Neural crest cell (in vitro differentiated cells): ENCODE data around the gene PTPRF. TPM values are rescaled to one million over a fixed set of nuclear protein-coding genes. Genes with fewer than 3 reads are reported as not detected.

Source experiments
- DNase-seq: peaks from one replicate; pipeline ENCODE4 v3.0.0; 2021; ENCODE audit warnings: low read depth, mixed read lengths, low spot score
- H3K27ac Mint-ChIP-seq: one replicate; pipeline ENCODE4 v1.8.0; 2021; ENCODE audit warnings: mild to moderate bottlenecking, mixed read lengths; ENCODE audit not compliant: unreplicated experiment
- H3K27me3 Mint-ChIP-seq: 2 replicates; pipeline ENCODE4 v1.8.0; 2021; ENCODE audit warnings: low read depth, mild to moderate bottlenecking, mixed read lengths
- H3K36me3 Mint-ChIP-seq: 2 replicates; pipeline ENCODE4 v1.8.0; 2021; ENCODE audit warnings: low read depth, mild to moderate bottlenecking, mixed read lengths
- H3K4me1 Mint-ChIP-seq: 2 replicates; pipeline ENCODE4 v1.8.0; 2021; ENCODE audit warnings: mixed read lengths
- H3K4me3 Mint-ChIP-seq: one replicate; pipeline ENCODE4 v1.8.0; 2021; ENCODE audit warnings: mild to moderate bottlenecking, mixed read lengths
- H3K9me3 Mint-ChIP-seq: 2 replicates; pipeline ENCODE4 v1.8.0; 2021; ENCODE audit warnings: mixed read lengths
- total RNA-seq: library from RNA; stranded (reverse); gene quantifications from 2 replicates; pipeline ENCODE4 v1.2.1, GENCODE V29; 2021
- TF ChIP-seq, protein P1 (sequence below): fragments of 200-600 bp; sonication (generic); conservative IDR thresholded peaks from 2 replicates; pipeline ENCODE4 v1.5.0; 2021; ENCODE audit warnings: antibody characterized with exemption, mild to moderate bottlenecking

The PTPRF gene
- total RNA-seq, 1 donor from 2014 or later = 125 TPM

DNA sequence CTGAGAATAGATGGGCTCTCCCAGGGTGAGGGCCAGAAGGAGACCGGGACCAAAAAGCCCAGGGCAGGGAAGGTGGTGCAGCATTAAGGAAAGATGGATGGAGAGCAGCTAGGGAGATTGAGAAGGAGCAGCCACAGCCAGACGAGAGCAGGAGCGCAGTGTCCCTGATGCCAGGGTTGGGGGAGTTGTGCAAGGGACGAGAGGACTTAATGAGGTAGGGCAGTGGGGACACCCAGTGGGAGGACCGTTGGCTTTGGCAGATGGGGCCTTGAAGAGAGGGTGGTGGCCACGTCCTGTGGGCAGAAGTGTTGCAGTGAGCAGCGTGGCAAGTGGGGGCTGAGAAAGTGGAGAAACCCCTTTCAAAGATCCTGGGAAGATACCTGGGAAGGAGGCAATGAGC lies 81.3 kb downstream of the PTPRF start:
- H3K27ac Mint-ChIP-seq = peak overlapping the region; percentile 78
- H3K9me3 Mint-ChIP-seq = no peaks in the 10 kb centered on the region
- DNase-seq = no peak
- H3K4me3 Mint-ChIP-seq = no peak overlapping the region
- TF ChIP-seq, protein P1, sequence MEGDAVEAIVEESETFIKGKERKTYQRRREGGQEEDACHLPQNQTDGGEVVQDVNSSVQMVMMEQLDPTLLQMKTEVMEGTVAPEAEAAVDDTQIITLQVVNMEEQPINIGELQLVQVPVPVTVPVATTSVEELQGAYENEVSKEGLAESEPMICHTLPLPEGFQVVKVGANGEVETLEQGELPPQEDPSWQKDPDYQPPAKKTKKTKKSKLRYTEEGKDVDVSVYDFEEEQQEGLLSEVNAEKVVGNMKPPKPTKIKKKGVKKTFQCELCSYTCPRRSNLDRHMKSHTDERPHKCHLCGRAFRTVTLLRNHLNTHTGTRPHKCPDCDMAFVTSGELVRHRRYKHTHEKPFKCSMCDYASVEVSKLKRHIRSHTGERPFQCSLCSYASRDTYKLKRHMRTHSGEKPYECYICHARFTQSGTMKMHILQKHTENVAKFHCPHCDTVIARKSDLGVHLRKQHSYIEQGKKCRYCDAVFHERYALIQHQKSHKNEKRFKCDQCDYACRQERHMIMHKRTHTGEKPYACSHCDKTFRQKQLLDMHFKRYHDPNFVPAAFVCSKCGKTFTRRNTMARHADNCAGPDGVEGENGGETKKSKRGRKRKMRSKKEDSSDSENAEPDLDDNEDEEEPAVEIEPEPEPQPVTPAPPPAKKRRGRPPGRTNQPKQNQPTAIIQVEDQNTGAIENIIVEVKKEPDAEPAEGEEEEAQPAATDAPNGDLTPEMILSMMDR = no peak
- no peaks in the 10 kb centered on the region for H3K27me3 Mint-ChIP-seq
- peaks cover 3% of the 10 kb centered on the region for H3K36me3 Mint-ChIP-seq
- H3K4me1 Mint-ChIP-seq = no peaks in the 10 kb centered on the region

DNA sequence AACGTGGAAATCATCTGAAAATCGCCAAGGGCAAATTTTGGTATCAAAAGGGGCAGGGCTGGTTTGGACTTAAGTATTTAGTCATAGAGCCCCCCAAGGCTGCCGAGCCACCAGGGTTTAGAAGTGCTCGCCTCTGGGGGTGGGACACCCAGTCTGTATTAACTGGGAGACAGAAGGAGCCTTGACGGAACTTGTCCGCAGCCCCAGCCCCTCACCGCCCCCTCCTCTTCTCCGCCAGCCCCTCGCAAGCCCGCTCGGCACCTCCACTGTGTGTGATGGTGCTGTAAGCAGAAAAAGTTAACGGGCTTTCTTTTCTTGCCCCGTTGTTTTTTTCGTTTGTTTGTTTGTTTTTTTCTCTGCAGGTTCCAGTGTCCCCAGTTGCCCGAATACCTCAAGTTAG lies 81.7 kb downstream of the PTPRF start:
- no peak for DNase-seq
- TF ChIP-seq, protein P1 = no peak
- no peaks in the 10 kb centered on the region for H3K4me1 Mint-ChIP-seq
- H3K27me3 Mint-ChIP-seq = no peaks in the 10 kb centered on the region
- H3K9me3 Mint-ChIP-seq = no peaks in the 10 kb centered on the region
- H3K4me3 Mint-ChIP-seq = no peak overlapping the region
- H3K36me3 Mint-ChIP-seq = peaks cover 3% of the 10 kb centered on the region
- H3K27ac Mint-ChIP-seq = peak overlapping the region; percentile 78

DNA sequence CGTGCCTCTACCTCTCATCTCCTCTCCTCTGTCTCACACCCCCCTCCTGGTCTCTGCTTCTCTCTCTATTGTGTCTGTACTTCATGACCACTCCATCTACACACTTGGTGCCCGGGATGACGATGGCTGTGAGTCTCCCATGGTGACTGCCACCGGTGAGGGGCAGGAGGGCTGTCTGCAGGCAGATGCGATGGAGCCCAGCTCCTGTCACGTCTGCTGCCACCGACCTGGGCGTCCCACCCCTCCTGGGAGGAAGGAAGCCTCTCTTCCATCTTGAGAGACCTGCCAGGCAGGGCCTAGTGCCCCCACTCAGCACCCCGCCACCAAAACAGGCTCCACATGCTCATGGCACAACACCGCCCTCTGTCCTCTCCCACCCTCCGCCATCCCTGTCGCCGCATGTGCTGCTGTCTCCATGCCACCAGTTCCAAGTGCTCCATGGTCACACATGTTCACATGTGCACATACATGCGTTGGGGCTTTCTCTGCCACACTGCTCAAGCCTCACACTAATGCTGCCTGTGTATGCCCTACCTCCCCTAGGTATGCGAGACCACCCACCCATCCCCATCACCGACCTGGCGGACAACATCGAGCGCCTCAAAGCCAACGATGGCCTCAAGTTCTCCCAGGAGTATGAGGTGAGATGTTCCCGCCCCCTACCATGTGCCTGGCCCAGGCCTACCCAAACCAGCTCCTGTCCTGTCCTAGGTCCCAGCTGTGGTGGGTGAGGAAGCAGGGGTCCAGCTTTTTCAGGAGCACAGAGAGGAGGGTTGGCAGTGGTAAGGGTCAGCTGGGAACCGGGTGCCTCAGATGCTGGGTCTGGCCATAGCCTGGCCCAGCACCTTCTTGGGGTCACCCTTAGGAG lies 82.6 kb downstream of the PTPRF start:
- Mint-ChIP-seq H3K36me3 (peaks cover 3% of the 10 kb centered on the region), H3K27ac (no peak overlapping the region), H3K9me3 (no peaks in the 10 kb centered on the region), H3K4me1 (no peaks in the 10 kb centered on the region), H3K4me3 (no peak overlapping the region), H3K27me3 (no peaks in the 10 kb centered on the region)
- TF ChIP-seq, protein P1 = no peak
- no peak for DNase-seq

DNA sequence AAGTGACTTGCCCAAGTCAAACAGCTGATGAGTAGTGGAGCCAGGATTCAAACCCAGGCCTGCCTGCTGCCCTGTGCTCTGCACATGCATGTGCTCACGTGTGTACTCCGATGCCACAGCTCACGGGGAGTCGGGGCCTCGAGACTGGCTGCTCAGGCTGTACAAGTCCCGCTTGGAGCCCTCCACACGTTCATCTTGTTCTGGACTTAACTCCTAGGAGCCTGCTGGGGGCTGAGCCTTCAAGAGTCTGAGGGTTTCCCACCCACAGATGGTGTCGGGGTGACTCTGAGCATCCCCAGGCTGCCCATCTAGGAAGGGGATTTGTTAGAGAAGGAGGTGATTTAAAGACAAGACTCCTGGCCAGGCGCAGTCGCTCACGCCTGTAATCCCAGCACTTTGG lies 83.5 kb downstream of the PTPRF start:
- H3K27me3 Mint-ChIP-seq = no peaks in the 10 kb centered on the region
- H3K4me3 Mint-ChIP-seq = no peak overlapping the region
- peaks cover 3% of the 10 kb centered on the region for H3K36me3 Mint-ChIP-seq
- no peaks in the 10 kb centered on the region for H3K4me1 Mint-ChIP-seq
- H3K9me3 Mint-ChIP-seq = no peaks in the 10 kb centered on the region
- DNase-seq = no peak
- TF ChIP-seq, protein P1 = no peak
- H3K27ac Mint-ChIP-seq = no peak overlapping the region

DNA sequence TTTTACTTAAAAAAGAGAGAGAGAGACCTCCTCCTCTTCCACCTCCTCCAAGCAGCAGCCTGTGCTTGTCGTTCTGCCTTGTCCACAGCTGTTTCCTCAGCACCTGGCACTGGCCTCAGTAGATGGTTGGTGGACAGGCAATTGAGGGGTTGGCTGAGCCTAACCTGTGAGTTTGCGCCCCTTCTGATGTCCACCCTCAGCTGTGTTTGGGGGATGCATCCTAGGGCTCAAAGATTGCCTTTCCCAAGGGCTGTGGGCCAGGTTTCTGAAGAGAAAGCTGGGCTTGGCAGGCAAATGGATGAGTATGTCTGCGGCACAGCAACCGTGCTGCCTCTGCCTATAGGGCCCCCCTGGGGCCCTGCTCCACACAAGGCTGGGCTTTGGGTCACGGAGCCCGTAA lies 84.2 kb downstream of the PTPRF start:
- Mint-ChIP-seq H3K27ac (no peak overlapping the region), H3K4me3 (no peak overlapping the region), H3K27me3 (no peaks in the 10 kb centered on the region), H3K4me1 (no peaks in the 10 kb centered on the region), H3K9me3 (no peaks in the 10 kb centered on the region), H3K36me3 (peaks cover 3% of the 10 kb centered on the region)
- TF ChIP-seq, protein P1 = no peak
- no peak for DNase-seq
